SIG-M5 treated with dmso at 0.1 percent for 504 hours (cell line): Measurements from ENCODE around the gene NPHP4.

ENCODE experiments used
- DNase-seq: peaks from one replicate; lab custom pipeline; 2025; ENCODE audit not compliant: unreplicated experiment; lab: John Stamatoyannopoulos, UW

Gene NPHP4

DNA sequence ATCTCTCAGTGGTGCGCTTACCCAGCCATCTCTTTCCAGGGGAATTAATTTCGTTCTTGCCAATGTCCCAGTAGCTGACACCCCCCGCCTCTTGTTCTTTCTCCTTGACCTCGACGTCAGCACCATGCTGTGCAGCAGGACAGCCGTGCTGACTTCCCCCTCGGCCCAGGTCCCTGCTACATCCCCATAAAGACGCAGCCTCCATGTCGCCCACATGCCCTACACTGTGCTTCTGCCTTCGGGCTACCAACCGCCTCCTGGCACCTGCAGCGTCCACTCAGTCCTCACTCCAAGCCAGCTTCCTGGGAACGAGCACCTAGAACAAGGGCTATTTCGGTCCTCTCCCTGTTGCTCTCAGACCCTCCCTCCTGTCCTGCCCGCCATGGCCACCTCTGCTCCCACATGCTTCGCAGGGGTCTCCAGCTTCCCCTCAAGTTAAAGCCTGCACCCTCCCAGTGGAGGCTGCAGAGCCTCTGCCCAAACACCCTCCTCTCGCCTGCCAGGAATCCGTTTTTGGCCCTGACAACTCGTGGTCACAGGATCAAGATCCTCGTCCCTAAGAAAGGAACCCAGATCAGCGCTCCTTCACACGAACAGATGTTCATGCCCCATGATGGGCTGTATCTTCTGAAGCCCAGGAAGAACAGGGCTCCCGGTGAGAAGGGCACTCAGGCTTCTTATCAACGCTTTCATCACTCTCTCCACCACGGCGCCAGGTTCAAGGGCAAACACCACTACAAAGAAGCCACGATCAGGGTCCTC, 109.7 kb downstream of the NPHP4 start:
- DNase-seq: no peak

DNA sequence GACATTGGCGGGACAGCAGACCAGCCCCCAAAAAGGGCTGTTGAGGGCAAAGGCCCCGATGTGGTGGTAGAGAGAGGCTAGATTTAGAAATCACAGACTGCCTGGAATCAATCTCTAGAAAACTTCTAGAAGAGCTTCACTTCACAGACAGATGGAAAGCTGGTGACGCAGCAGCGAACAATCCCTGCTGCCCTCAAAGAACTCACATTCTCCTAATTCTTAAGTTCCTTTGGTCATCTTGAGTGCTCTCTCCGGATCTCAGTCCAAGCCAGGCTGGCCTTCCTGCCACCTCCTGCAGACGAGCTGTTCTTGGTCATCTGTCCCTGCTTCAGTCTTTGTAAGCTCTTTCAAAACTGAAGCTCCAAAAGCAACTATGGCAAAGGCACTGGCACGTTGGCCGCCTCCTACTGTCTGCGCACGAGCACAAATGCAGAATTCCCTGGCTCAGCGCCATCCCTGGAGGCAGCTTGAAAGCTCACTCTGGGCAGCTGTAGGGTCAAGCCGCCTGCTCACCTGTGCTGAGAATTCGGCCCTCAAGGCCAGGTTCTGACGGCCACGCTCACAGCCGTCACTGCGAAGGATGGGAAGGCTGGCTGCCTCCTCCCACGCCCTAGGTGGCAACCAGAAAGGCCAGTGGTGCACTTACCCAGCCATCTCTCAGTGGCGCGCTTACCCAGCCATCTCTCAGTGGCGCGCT, 110.6 kb downstream of the NPHP4 start:
- no peak for DNase-seq

DNA sequence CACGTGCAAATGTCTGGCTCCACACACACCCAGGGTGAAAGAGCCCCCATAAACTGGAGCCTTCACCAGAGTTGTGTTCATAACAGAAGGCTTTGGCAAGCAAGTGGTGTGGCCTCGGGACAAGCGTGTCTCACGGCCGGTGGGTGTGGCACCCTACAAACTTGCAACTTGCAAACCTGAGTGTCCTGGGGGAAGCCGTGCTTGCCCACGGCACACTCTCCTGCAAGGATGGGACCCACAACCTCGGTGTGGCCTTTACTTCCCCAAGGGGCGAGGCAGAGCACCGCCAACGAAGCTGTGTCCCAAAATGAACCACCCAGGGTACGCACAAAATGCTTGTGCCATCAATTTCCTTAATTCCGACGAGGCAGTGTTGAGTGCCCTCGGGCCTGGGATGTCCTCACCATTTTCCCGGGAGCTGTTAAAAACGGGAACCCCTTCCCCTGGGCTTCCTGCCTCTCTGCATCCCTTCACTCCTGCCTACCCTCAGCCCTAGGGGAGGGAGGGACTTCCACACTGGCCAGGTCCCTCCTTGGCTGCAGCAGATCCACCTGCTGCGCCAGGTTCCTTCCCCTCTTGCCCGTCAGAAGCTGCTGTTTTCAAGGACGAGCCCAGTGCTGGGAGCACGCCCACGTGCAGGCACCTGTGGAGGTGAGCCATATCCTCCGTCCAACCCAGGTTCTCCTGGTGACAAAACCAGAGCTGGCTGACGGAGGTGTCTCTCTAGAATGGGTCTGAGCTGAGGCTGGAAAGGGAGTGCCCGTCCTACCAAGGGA, 111.4 kb downstream of the NPHP4 start:
- DNase-seq: no peak

DNA sequence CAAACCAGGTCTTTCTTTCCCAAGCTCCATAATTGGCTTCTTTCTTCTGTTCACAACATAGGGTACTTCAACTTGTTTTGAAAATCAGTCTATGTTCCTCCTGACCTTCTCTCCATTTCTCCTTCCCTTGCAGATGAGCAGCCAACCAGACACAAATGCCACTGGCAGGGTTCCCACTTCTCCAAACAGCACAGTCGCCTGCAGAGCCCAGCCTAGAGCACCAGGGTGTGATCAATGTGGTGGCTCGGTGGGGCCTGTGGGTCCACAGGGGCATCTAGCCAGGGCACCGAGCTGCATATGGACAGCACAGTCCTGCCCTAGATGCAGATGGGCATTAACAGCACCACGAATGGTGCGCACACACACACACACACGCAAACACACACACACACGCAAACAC, 112.8 kb downstream of the NPHP4 start:
- no peak for DNase-seq

DNA sequence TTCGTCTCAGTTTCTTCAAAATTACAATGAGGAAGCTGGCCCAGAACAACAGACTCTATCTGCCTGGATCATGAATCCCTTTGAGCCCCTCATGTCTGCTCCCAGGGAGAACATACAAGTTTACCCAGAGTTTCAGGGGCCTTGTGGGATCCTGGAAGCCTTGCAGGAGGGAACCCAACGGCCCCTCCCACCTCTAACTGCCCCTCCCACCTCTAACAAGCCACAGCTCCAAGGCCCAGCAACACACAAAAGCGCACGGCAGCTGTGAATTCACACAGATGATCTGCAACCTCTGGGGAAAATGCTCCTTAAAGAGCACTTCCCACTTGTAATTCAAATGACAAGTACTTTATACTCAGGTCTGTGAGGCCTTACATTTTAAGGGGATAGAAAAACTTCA, 113.3 kb downstream of the NPHP4 start:
- no peak for DNase-seq

DNA sequence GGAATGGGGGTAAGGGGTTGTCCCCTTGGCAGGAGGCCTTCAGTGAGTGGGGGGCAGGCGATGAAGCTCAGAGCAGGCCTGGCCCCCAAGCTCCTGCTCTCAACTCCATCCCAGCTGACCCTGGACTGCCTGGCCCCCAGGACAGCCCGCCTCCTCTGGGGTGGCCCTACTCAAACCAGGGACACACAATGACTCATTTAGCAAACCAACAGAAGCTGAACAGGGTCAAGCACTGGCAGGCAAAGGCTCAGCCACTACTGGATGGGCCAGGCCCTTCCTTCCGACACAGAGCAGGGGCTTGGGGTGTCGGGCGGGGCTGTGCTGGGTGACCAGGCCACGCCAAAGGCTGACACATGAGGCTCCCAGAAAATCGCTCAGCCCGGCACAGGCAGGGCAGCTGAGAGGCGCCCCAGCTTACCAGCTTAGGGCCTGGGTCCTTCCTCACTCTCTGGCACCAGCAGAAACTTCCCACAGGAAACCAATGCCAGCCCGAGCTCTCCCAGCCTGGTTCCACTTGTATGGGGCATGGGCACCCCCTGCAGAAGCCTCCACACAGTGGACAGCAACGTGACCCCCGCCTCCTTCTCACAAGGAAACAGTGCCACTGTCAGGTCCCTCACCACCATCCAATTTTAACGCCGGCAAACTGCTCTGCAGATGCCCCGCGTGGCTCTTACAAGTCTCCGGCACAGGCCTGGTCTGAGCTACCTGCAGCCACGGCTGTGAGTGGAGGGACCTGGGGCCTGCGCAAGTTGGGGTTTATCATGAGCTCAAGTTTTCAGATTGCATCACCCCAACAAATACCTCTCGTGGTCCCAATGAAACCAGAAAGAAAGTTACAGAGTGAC, 114.3 kb downstream of the NPHP4 start:
- DNase-seq: no peak

DNA sequence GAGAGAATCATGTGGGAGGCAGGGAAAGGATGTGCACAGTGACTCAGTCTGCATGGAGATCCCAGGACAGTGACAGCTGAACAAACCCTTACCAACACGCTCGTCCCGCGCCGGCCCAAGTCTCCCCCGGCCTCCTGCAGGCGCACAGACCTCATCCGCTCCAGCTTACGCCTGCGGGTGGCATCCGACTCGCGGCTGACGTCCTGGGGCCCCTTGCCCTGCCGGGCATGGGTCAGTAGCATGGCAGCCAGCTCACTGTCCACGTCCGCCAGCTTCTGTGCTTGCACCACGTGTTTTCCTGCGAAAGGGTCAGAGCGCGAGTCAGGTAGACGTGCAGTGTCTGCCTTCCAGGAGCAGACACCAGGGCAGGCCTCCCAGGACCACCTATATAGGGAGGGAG, 115.2 kb downstream of the NPHP4 start:
- no peak for DNase-seq

DNA sequence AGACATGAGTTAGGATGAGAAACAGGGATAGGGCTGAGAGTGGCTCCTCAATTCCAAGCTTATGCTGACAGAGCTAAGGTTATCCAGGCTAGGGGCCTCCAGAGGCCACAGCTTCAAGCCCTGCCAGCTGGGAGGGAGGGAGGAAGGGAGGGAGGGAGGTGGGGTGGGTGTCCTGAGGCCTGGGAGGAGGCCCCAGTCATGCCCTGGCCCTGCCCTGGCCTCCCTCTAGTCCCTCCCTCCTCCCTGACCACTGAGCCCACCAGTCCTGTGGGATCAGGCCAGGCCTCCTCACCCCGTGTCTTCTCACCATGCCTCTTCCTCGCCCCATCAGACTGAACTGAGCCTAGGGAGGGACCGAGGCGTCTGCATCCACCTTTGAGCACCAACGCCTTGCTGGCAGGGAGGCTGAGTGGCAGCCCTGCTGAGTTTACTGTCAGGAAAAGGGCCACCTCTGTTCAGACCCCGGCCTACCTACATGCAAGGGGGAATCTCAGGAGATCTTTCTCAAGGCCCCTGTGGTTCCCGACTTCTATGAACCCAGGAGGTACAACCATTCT, 116.1 kb downstream of the NPHP4 start:
- DNase-seq: no peak

DNA sequence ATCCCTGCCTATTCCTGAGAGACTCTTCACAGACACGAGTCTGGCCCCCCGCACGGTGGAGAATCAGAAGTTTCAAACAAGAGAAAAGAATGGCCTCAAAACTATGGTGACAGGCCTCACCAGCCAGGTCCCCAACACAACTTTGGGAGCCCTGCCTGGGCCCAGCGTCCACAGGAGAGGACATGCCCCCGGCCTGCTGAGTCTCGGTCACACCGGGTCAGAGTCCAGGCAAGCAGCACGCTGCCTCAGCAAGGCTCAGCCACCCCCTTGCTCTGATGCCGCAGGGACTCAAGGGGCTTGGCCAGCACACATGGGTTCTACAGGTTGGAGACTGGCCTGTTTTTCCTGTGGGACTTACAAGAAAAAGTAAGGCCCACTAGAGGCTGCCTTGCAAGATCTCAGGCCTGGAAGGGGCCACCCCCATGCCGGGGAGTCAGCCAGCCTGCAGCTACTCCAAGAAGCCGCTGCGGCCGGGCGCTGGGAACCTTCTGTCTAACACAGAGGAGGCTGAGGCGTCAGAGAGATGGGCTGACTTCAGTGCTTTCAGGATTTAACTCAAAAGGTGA, 116.8 kb downstream of the NPHP4 start:
- DNase-seq: no peak

DNA sequence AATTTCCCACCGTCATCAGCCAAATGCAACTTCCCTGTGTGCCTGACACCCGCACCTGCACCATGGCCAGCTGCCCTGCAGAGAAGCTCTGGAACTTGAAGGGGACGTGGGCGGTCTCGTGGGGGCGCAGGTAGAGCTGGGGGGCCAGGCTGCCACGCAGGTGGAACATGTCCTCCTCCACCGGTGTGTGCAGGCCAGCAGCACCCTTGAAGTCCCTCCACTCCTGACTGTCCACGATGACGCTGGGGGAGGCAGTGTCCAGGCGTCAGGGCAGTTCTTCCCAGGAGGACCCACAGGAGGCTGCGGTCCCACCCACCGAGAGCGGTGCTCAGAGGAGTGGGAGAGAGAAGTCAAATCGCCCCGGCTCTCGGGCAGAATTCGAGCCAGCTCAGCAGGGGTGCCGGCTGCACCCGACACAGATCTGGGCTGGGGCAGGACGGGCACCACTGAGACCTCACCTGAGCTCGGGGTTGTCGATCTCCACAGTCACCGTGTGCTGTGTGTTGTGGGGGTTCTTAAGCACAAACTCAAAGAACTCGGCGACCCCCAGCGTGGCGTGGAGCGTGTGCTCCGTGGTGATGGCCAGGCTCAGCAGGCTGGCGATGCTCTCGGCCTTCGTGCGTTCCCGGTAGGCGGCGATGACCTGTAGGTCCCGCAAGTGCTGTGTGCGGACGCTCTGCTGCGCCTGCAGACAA, 117.7 kb downstream of the NPHP4 start:
- no peak for DNase-seq

DNA sequence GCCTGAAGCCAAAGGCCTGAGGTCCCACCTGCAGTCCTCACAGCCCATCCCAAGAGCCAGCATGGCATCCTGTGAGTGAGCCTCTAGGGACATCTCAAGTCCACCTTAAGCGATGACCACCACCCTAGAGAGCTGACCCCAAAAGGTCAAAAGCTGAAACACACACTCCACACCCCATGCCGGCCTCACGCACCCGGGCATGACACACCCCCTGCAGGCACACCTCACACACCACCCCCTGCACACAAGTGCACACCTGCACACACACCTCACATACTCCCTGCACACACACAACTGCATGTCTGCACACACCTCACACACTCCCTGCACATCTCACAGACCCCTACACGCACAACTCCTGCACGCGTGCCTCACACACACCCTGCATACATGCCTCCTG, 118.7 kb downstream of the NPHP4 start:
- no peak for DNase-seq

DNA sequence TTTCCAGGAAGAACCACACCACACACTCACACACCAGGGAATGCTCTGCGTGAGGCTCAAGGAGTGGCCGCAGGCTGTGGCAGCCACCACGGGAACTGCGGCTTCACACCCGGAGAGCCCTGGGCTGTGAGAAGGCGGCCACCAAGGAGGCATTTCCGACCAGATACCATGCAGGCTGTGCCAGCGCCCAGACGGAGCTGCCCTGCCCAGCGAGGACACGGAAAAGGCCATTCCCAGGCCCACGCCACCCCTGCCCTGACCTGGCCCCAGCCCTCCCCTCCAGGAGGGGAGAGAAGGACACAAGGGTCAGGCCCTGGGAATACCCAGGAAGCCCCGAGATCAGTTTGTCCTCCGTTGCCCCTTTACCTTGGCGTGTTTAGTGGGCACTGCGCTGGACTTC, 119.3 kb downstream of the NPHP4 start:
- no peak for DNase-seq

DNA sequence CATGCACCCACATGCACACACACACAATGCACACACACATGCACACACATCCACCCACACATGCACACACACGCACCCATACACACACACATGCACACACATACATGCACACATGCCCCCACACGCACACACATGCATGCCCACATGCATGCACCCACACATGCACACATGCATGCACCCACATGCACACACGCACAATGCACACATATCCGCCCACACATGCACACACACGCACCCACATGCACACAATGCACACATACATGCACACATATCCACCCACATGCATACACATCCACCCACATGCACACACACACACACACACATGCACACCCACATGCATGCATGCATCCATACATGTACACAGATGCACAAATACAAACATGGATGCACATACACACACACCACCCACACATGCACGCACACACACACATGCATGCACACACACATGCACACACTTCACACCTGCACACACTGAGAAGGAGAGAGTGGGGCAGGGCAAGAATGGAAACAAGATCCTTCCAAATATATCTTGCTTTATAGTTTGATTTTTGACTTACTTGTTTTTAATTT, 123.2 kb downstream of the NPHP4 start:
- no peak for DNase-seq

DNA sequence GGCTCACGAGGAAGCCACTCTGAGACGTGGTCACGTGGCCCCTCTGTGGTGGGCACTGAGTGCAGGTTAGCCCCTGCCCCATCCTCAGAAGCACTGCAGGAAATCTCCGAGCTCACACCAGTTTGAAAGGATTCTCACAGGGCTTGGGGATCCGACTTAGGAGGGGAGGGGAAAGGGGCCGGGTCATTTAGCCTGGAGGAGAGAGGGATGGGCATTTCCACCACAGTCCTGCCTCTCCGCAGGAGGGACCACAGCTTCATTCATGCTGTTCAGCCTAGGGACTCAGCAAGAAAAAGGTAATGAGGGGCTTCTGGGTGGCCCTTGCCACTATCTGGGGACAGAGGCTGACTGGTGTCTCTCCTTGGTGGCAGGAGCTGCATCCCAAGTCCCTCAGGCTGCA, 126.5 kb downstream of the NPHP4 start:
- DNase-seq: no peak

DNA sequence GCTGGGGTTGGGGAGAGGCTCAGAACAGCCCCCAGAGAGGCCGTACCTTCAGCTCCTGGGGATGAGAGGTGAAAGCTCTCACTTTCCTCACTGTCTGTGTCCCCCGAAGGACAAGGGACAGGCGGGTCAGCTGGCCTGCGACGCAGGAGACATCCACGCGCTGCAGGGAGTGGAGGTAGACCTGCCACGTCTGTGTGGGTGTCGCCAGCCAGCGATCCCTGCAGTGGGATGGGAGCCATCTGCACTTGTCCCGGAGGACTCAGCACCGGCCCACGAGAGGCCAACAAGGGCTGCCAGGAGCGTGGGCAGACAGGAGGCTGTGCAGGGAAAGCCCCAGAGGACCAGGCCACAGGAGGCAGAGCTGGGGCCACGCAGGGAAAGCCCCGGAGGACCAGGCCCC, 127.2 kb downstream of the NPHP4 start:
- no peak for DNase-seq

DNA sequence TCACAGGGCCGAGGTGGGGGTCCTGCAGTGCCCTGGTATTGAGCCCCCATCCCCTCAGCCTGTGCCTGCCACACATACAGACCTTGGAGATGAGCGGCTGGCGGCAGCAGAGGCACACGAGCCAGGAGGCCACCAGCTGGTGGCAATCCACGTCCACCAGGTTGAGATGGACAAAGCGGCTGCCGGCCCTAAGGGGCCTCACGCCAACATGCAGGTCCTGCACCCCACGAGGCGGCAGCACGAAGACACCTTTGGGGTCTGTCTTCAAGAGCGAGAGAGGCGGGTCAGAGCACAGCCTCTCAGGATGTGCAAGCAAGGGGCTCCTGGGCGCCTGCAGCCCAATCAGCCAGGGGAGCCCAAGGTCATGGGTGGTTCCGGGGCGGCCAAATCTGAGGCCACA, 128.0 kb downstream of the NPHP4 start:
- DNase-seq: no peak

DNA sequence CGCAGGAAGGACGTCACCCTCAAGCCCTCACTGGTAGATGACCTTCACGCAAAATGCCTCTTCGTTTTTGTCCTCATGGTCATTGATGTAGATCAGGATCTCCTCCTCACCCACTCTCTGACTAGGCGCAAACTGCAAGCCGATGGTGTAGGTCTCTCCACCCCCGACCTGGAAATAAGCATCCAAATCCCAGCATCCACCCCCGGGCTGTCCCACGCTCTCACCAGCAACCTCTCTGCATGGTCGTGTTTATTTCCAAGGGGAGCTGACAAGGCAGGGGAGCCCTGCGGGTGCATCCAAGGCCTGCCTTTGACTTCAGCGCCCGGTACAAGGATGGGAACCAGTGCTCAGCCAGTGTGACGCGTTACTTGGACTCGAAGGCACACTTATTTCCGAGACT, 129.0 kb downstream of the NPHP4 start:
- no peak for DNase-seq

DNA sequence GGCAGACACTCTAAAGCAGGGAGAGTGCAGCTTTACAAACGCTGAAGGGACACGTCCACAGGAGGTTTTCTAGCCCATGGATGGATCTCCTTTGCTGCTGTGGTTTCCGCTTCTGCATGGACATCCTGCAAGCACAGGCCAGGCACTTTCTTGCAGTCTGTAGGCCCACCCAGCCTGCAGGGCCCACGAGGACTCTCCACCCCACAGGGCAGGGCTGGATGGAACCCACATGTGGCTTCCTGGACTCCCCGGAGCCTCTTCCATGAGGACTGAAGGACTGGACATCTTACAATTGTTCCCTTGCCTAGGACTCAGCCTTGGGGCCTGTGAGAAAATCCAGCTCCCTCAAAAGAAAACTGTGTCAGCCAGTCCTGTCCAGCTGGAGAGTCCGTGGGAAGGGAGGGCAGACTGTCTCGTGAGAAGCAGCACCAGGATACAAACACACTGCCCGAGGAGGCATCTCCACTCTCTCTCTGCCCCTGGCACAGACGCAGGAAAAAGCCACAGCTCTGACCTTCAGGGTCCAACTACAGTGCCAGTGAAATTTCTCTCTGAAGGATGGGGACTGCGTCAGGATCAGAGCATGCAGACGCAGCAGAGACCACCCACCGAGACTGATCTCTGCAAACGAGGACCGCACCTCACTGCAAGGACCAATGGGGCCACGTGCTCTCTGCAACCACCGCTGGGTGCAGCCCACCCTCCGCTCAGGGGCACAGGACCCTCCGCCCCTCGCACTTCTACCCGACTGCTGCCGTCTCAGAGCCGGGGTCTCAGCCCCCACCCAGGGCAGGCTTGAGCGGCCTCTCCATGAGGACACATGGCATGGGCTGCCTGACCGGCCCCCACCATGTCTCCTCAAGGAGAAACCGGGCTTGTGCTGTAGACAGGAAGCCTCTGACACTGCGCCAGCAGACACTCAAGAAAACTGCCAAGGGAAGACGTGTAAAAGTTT, 130.1 kb downstream of the NPHP4 start:
- no peak for DNase-seq
